ENCODE results near the gene CAMKMT.

The CAMKMT gene

DNA sequence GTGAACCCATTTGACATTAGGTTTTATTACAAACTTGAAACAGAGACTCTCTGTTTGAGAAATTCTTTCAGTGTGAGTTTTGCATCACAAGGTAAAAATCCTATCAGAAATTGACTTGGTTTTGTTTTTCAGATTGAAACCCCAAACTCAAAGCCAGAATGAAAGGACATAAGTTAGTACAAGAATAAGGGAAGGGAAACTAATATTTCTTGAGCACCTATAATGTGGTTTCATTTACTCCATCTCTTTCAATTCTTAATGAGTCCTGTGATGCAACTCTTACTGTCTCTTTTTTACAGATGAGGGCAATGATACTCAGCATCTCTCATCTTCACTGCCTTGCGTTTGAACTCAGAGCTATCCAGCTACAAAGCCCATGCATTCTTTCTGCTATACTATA is 369.8 kb downstream of the CAMKMT start:
- no peaks in the 10 kb centered on the region for H3F3A ChIP-seq (ENCODE audit: insufficient read depth, low read length)
- no peaks in the 10 kb centered on the region for H3K4me1 ChIP-seq (ENCODE audit: insufficient read depth, low read length, severe bottlenecking)
- peaks cover 5% of the 10 kb centered on the region for H3K9me3 ChIP-seq (ENCODE audit: low read length)
- H3K4me3 ChIP-seq (ENCODE audit: low read depth, low read length, poor library complexity, severe bottlenecking): no peak overlapping the region
- no peaks in the 10 kb centered on the region for H3K36me3 ChIP-seq (ENCODE audit: insufficient read depth, low read length)
- H3K27me3 ChIP-seq (ENCODE audit: insufficient read depth, low read length): no peaks in the 10 kb centered on the region
- no peaks in the 10 kb centered on the region for H4K20me1 ChIP-seq (ENCODE audit: insufficient read depth, low read length)
- no peaks in the 10 kb centered on the region for H3K79me2 ChIP-seq (ENCODE audit: insufficient read depth, low read length)
- H3K4me2 ChIP-seq (ENCODE audit: low read length): no peak overlapping the region
- TF ChIP-seq, protein P1, sequence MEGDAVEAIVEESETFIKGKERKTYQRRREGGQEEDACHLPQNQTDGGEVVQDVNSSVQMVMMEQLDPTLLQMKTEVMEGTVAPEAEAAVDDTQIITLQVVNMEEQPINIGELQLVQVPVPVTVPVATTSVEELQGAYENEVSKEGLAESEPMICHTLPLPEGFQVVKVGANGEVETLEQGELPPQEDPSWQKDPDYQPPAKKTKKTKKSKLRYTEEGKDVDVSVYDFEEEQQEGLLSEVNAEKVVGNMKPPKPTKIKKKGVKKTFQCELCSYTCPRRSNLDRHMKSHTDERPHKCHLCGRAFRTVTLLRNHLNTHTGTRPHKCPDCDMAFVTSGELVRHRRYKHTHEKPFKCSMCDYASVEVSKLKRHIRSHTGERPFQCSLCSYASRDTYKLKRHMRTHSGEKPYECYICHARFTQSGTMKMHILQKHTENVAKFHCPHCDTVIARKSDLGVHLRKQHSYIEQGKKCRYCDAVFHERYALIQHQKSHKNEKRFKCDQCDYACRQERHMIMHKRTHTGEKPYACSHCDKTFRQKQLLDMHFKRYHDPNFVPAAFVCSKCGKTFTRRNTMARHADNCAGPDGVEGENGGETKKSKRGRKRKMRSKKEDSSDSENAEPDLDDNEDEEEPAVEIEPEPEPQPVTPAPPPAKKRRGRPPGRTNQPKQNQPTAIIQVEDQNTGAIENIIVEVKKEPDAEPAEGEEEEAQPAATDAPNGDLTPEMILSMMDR (IDR thresholded peaks at IDR 0.05; ENCODE audit: low read length): no peak
- TF ChIP-seq EZH2 (IDR thresholded peaks at IDR 0.05; ENCODE audit: borderline replicate concordance, low read length): no peak
- H3K9ac ChIP-seq (ENCODE audit: low read length): no peak overlapping the region
- H3K9me2 ChIP-seq (ENCODE audit: low read depth, low read length): no peaks in the 10 kb centered on the region
- H2AFZ ChIP-seq (ENCODE audit: low read length): no peak overlapping the region
- no peak overlapping the region for H3K27ac ChIP-seq (ENCODE audit: low read depth, low read length, poor library complexity, severe bottlenecking)

DNA sequence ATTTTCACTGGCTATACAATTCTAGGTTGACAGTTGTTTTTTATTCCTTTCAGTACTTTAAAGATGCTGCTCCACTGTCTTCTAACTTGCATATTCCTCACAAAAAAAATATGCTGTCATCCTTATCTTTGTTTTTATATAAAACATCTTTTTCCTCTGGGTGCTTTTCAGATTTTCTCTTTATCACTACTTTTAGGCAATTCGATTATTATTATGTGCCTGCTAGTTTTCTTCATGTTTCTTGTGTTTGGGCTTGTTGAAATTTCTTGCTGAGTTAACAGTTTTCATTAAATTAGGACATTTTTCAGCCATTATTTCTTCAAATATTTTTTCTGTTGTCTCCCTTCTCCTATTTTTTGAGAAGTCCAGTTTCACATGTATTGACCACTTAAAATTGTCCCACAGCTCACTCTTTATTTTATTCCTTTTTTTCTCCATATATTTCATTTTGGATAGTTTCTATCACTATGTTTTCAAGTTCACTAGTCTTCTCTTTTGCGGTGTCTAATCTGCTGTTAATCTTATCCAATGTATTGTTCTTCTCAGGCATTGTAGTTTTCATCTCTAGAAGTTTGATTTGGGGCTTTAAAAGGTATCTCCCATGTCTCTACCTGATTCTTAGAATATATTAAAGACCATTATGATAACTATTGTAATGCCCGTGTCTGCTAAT is 374.7 kb downstream of the CAMKMT start:
- TF ChIP-seq, protein P1 (IDR thresholded peaks at IDR 0.05; ENCODE audit: low read length): no peak
- no peak for TF ChIP-seq EZH2 (IDR thresholded peaks at IDR 0.05; ENCODE audit: borderline replicate concordance, low read length)
- no peaks in the 10 kb centered on the region for H3K27me3 ChIP-seq (ENCODE audit: insufficient read depth, low read length)
- H3K9me2 ChIP-seq (ENCODE audit: low read depth, low read length): no peaks in the 10 kb centered on the region
- no peak overlapping the region for H3K4me2 ChIP-seq (ENCODE audit: low read length)
- peaks cover 9% of the 10 kb centered on the region for H3K9me3 ChIP-seq (ENCODE audit: low read length)
- no peaks in the 10 kb centered on the region for H4K20me1 ChIP-seq (ENCODE audit: insufficient read depth, low read length)
- no peak overlapping the region for H3K27ac ChIP-seq (ENCODE audit: low read depth, low read length, poor library complexity, severe bottlenecking)
- H3K4me3 ChIP-seq (ENCODE audit: low read depth, low read length, poor library complexity, severe bottlenecking): no peak overlapping the region
- H3K4me1 ChIP-seq (ENCODE audit: insufficient read depth, low read length, severe bottlenecking): no peaks in the 10 kb centered on the region
- H3K79me2 ChIP-seq (ENCODE audit: insufficient read depth, low read length): no peaks in the 10 kb centered on the region
- no peaks in the 10 kb centered on the region for H3F3A ChIP-seq (ENCODE audit: insufficient read depth, low read length)
- H3K9ac ChIP-seq (ENCODE audit: low read length): no peak overlapping the region
- H2AFZ ChIP-seq (ENCODE audit: low read length): no peak overlapping the region
- no peaks in the 10 kb centered on the region for H3K36me3 ChIP-seq (ENCODE audit: insufficient read depth, low read length)

DNA sequence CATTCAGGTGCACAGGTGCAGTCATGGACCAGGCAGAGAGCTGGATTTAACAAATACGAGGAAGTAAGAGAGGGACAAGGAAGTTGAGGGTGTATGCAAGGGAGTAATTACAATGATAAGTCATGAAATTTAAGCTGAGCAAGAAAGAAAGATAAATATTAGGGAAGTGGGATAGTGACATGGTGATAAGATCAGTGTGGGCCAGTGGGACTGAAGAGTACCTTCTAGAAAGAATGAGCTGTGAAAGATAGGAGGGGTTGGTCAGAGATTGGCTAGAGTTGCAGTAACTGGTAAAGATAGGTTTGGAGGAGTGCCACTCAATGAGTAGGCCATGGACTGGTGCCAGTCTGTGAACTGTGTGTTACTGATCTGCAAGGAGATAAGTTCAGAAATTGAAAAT is 378.9 kb downstream of the CAMKMT start:
- Histone ChIP-seq H3K79me2 (ENCODE audit: insufficient read depth, low read length) (no peaks in the 10 kb centered on the region), H3F3A (ENCODE audit: insufficient read depth, low read length) (no peaks in the 10 kb centered on the region), H4K20me1 (ENCODE audit: insufficient read depth, low read length) (no peaks in the 10 kb centered on the region), H3K9me3 (ENCODE audit: low read length) (peaks cover 9% of the 10 kb centered on the region), H3K9ac (ENCODE audit: low read length) (no peak overlapping the region), H3K4me2 (ENCODE audit: low read length) (no peak overlapping the region), H2AFZ (ENCODE audit: low read length) (no peak overlapping the region), H3K36me3 (ENCODE audit: insufficient read depth, low read length) (no peaks in the 10 kb centered on the region), H3K27me3 (ENCODE audit: insufficient read depth, low read length) (no peaks in the 10 kb centered on the region), H3K9me2 (ENCODE audit: low read depth, low read length) (no peaks in the 10 kb centered on the region), H3K4me1 (ENCODE audit: insufficient read depth, low read length, severe bottlenecking) (no peaks in the 10 kb centered on the region), H3K4me3 (ENCODE audit: low read depth, low read length, poor library complexity, severe bottlenecking) (no peak overlapping the region), H3K27ac (ENCODE audit: low read depth, low read length, poor library complexity, severe bottlenecking) (no peak overlapping the region)
- no peak for TF ChIP-seq EZH2 (IDR thresholded peaks at IDR 0.05; ENCODE audit: borderline replicate concordance, low read length)
- TF ChIP-seq, protein P1 (IDR thresholded peaks at IDR 0.05; ENCODE audit: low read length): no peak
